GM19468 (cell line): ENCODE results near the gene TRMT112.
"Not testable (repeated sequence)": the region's sequence is repeated elsewhere in the genome, so short reads cannot be mapped to it uniquely, and the experiment has no call there.

Source experiments
- ATAC-seq: cut with Tn5 transposase; IDR thresholded peaks from one replicate; pipeline ENCODE4 v1.9.1; 2021; ENCODE audit warnings: mild to moderate bottlenecking, moderate library complexity, moderate number of reproducible peaks; ENCODE audit not compliant: unreplicated experiment; ENCODE audit errors: extremely low read depth

TRMT112 gene

DNA sequence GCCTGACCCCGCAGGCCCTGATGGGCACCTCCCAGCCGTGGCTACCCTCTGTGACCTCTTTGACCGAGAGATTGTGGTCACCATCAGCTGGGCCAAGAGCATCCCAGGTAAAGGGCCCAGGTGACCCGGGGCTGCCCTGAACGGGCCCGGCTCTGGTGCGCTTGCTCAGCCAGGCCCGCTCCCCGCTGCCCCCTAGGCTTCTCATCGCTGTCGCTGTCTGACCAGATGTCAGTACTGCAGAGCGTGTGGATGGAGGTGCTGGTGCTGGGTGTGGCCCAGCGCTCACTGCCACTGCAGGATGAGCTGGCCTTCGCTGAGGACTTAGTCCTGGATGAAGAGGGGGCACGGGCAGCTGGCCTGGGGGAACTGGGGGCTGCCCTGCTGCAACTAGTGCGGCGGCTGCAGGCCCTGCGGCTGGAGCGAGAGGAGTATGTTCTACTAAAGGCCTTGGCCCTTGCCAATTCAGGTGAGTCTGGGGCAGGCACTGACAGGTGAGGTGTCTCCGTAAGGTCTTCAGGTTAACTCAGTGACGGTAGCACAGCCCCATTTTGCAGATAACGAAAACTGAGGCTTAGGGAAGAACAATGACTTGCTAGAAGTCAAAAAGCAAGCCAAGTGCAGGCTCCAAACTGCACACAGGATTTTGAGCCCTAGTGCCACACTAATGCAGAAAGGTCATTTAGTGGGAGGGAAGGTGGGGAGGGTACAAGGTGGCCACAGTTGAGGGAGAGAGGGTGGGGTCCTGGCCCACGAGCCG lies 2.4 kb downstream of the TRMT112 start:
- ATAC-seq: no peak

DNA sequence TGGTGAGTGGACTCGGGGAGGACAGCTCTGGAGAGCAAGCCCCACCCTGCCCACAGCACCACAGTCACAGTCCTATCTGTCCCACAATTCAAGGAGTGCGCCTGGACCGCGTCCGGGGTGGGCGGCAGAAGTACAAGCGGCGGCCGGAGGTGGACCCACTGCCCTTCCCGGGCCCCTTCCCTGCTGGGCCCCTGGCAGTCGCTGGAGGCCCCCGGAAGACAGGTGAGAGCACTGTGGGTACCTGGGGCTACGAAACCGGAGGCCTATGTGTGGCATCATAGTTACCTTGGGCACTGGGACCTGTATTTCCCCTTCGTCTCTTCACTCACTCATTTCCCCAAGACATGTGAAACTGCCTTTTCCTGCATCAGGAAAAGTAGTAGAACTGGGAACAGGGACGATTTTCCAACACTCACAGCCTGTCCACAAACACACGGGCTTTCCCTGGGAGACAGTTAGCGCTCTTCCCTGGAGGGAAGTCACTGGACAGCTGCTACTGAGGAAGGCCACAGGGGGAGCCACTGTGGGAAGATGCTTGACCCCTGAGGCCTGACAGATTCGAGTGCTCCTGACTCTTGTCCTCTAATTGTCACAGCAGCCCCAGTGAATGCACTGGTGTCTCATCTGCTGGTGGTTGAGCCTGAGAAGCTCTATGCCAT lies 3.1 kb downstream of the TRMT112 start:
- ATAC-seq: no peak

DNA sequence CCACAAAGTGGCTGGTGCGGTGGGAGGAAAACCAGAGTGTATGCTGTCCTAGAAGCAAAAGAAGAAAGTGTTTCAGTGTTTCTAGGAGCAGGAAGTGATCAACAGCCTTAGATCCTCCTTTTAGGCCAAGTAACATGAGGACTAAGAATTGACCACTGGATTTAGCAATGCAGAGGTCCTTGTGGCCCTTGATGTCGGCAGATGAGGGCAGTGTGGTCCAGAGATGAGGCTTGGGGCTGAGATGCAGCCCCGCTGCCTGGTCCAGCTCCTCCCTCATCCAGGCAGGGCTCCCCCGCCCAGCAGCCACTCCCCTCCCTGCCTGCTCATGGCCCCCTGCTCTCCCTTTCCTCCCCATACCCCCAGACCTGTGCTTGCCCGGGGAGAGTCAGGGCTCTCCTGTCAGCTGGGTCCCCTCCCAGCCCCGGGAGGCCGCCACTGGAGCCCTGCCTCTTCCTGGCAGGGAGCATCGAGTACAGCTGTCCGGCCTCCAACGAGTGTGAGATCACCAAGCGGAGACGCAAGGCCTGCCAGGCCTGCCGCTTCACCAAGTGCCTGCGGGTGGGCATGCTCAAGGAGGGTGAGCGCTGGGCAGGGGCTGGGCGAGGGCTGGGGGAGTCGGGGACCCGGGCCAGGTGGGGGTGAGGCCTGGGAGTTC lies 3.7 kb downstream of the TRMT112 start:
- ATAC-seq: no peak

DNA sequence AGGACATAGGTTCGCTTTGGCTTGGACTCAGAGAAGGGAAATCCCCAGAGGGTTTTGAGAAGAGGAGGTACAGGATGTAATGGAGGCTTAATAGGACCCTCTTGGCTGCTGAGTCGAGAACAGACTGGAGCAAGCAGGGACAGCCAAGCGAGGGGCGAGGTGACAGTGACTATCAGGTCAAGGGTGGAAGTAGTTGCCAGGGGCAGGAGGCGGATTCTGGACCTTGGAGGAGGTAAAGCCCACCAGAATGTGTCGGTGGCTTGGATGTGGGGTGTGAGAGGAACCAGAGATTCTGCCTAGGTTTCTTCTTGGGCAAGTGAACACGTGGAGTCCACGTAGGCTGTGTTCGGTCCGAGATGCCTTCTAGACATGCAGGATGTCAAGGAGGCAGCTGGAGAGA lies 4.4 kb downstream of the TRMT112 start:
- ATAC-seq: no peak

DNA sequence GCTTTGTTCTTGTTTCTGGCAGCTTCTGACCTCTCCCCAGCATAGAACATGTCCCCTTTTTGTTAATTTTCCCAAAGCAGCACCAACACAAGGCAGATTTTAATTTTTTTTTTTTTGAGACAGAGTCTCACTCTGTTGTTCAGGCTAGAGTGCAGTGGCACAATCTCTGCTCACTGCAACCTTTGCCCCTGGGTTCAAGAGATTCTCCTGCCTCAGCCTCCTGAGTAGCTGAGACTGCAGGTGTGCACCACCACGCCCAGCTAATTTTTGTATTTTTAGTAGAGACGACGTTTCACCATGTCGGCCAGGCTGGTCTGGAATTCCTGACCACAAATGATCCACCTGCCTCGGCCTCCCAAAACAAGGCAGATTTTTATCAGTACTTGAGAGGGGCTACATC lies 9.6 kb downstream of the TRMT112 start:
- not testable (repeated sequence) for ATAC-seq

DNA sequence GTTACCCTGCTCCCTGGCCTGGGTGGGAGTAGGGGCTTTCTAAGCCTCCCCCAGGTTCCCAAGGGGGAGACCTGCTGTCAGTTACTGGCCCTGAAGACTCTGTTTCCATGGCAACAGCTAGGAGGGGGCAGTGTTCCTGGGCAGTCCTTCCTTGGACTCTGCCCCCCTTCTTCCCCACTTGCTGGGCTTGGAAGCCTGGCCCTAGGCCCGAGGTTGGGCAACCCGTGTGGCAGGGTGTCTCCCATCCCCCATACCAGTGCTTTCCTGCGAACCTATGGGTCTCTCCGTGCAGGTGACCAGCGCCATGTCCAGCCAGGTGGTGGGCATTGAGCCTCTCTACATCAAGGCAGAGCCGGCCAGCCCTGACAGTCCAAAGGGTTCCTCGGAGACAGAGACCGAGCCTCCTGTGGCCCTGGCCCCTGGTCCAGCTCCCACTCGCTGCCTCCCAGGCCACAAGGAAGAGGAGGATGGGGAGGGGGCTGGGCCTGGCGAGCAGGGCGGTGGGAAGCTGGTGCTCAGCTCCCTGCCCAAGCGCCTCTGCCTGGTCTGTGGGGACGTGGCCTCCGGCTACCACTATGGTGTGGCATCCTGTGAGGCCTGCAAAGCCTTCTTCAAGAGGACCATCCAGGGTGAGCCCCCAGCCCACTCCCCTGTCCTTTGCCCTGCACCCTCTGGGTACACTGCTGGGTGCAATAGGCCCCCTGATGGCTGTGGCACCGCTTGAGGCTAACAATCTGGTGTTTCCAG lies 10.3 kb downstream of the TRMT112 start:
- no peak for ATAC-seq

DNA sequence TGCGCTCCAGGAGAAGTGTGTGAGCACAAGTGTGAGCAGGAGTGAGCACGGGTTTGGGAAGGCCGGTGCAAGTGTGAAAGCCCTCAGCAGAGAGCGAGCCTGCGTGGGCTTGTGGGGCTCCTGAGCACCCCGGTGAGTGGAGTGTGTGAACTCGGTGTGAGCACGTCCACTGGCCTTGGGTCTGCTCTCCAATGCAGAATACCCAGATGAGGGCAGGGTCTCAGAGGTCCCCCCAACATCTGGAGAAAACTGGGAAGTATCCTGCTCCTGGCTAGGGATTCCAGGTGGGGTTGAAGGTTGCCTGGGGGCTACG lies 10.8 kb downstream of the TRMT112 start:
- no peak for ATAC-seq

DNA sequence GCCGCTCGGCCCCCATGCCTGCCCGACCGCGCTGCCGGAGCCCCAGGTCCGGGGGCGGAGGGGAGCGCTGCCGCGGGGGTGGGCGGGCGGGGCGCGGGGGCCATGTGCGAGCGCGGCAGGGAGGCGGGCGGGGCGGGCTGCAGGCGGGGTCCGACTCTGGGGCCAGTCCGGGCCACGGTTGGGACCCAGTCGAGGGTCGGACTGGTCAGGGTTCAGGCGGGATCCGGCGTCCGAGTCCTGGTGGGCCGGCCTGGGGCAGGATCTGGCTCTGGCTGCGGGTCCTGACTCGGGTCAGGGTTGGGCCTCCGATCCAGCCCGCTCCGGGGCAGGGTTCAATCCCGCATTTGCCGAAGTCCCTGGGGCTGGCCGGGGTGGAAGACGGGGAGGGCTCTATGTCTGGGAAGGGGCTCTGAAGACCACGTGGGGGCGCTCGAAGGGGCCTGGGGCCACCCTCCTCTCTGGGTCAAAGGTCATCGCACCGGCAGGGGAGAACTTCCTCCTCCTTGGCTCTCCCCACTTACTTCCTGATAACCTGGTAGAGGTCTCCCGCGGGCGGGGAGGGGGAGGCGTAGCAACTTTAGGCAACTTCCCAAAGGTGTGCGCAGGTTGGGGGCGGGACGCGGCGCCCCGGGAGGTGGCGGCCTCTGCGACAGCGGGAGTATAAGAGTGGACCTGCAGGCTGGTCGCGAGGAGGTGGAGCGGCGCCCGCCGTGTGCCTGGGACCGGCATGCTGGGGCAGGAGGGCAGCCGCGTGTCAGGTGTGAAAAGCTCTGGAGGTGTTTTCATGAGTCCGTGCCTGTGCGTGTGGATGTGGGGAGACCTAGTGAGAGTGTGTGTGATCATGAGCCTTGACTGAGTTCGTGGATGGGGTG lies 11.4 kb downstream of the TRMT112 start:
- no peak for ATAC-seq

DNA sequence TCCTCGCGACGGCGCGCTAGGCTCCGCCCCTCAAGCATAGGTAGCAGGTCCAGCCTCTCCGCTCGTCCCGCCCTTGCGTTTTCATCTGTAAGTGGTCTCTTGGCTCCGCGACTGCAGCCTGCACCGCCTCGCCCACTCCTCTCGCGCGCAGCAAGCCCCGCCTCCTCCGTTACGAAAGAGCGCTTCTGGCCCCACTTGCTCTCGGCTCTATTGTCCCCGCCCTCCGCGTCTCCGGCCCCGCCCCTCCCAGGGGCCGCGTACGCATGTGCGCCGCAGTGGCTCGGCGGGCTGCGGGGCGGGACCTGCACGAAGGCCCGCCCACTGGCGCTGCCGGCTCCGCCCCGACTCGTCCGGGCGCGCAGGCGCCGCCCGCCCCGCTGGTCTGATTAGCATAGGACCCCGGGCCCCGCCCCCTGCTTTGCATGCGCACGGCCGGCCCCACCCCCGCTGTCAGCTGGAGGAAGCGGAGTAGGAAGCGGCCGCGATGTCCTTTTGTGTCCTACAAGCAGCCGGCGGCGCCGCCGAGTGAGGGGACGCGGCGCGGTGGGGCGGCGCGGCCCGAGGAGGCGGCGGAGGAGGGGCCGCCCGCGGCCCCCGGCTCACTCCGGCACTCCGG lies 12.2 kb downstream of the TRMT112 start, which contains the start of gene ESRRA:
Gene ESRRA (plus strand): TSS at position 450 of the 616 bp plus-strand sequence. CDS start 1,656 bp downstream, outside the sequence.
- ATAC-seq: peak; percentile 61

DNA sequence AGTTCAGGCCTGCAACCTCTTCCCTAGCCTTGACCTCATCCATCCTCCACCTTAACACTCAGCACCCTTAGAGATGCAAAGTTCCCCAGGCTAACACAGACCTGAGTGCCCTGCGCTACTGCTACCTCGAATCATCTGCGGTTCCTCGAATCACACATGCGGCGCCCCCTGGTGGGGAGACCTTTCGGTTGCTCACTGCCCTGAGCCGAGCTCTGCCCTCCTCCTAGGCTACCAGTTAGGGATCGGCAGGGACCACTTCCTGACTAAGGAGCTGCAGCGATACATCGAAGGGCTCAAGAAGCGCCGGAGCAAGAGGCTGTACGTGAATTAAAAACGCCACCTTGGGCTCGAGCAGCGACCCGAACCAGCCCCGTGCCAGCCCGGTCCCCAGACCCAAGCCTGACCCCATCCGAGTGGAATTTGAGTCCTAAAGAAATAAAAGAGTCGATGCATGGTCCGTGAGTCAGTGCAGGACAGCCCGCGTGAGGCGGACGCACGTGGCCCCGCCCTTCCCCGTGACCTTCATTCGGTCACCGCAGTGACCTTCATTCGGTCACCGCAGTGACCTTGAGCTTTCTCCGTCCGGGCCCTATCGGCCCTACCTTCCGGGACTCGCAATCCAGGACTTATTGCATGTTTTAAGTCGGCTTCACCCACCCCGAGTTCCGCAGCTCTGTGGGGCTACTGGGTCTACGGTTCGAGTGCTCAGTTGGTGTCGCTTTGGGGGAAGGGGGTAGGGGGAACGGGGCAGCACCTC lies 12.9 kb downstream of the TRMT112 start:
- no peak for ATAC-seq

DNA sequence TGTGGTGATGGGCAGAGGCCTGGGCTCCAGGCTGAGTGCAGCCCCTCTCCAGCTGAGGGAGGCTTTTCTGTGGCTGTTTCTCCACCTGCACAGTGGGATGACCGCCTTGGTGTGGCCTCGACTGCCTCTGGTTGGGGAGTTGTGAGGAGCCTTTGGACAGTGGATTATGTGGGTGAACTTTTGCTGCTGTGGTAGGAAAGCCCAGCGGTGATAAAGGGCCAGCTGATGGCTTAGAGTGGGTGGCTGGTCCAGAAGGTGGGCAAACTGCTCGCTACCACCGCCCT lies 13.4 kb downstream of the TRMT112 start:
- ATAC-seq: no peak

DNA sequence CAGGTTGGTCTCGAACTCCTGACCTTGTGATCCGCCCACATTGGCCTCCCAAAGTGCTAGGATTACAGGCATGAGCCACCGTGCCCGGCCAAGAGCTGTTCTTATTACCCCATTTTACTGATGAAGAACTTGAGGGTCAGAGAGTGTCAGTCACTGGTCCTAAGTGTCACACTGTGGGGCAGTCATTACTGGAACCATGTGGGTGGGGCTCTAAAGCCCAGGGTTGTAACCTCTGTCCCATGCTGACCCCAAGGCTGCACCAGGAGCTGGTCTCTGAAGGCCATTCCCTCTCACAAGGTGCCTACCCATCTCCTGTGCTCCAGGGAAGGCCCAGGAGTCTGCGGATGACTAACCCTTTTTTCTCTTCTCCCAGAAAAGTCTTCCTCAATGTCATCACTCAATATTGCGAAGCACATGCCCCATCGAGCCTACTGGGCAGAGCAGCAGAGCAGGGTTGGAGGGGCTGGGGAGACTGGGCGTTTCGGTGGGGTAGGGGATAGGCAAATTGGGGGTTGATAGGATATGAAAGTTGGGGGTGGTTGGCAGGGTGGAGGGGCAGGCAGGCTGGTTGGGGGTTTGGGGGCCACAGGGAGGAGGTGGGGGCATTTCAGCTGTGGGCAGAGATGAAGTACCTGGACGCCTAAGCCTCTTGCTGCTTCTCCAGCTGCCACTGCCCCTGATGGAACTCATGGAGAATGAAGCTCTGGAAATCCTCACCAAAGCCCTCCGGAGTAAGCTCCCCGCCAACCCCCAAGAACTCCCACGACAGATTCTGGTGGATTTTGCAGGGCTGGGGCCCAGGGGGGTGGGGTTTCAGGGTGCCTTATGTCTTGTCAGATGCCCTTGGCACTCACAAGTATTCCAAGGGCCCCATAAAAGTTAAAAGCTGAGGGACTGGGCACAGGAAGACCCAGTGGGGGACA lies 14.0 kb downstream of the TRMT112 start:
- ATAC-seq: no peak

DNA sequence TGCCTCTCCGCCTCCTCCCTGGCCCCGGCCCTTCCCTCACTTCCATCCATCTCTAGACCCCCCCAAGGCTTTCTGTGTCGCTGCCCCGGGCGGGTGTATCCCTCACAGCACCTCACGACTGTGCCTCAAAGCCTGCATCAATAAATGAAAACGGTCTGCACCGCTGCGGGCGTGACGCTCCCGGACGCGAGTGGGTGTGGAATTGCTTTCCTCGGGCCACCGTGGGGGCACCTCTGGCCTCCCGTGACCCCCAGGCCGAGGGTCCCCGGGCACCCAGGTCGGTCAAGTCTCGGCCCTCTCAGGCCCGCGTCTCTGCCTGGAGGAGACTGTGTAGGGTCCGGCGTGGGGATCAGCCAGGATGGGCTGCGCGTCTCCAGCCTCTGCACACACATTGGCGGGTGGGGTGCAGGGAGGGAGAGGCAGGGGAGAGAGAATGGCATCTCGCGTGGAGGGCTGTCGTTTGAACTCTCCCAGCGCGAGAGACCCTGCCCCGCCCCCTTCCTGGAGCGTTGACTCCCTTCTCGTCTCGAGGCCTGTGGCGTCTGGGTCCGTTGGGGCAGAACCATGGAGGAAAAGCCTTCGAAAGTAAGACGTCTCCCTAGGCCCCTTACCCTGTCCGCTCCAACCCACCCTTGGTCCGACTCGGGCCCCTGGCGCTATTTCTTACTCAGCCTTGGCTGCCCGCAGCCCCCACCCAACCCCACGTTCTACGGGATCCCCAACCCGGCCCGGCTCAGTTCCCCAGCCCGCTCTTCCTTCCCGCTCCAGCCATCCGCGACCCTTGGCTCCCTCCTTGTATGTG lies 17.3 kb downstream of the TRMT112 start, which contains the start of gene CATSPERZ:
Gene CATSPERZ (plus strand): TSS at position 512 of the 802 bp plus-strand sequence. CDS start 53 bp downstream, at position 565.
- ATAC-seq: no peak

DNA sequence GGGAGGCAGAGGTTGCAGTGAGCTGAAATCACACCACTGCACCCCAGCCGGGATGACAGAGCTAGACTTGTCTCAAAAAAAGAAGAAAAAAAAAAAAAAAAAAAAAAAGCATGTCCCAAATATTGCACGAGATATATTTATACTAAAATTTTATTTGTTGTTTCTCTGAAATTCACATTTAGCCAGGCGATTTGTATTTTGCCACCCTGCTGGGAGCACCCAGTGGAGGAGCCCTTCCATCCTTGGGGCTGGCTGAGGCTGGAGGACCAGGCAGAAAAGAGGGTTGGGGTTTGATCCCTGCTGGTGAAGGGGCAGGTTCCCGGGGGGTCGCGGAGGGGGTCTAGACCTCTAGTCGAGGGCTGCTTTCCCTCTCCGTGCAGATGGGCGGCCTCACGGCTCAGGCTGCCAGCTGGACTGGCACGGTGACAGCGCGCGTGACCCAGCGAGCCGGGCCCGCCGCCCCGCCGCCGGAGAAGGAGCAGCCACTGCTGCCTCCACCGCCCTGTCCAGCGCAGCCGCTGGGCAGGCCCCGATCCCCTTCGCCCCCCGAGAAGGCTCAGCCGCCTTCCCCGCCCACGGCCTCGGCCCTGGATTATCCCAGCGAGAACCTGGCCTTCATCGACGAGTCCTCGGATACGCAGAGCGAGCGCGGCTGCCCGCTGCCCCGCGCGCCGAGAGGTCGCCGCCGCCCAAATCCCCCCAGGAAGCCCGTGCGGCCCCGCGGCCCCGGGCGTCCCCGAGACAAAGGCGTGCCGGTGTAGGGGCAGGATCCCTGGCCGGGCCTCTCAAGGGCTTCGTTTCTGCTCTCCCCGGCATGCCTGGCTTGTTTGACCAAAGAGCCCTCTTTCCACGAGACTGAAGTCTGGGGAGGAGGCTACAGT lies 18.2 kb downstream of the TRMT112 start:
- ATAC-seq: no peak

DNA sequence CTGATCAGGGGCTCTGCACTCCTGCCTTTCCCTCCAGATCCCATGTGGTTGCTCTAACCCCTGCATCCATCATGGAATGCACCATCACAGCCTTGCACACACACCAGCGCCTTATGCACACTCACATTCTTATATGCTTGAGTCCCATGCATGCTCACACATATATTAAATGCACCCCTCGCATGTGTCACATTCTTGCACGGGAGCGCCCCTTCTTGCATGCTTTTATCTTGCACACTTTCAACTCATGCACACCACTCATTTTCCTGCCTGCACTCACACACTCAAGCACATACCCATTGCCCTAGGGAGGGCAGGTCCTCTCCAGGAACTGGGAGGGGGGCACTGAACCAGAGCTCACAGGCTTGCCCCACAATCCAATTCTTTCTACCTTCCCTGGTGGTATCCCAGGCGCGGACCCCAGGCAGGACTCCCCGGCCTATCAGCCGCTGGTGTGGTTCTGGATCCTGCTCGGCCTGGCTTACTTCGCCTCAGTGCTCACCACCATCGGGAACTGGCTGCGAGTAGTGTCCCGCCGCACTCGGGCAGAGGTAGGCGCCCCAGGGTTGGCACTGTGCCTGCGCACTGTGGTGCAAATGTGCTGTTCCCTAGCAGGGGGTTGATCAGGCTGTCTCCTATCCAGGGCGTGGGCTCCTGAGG lies 19.5 kb downstream of the TRMT112 start:
- ATAC-seq: no peak
